Brain microvascular endothelial cell (primary cell): ENCODE data around the gene ZNF653.
"Not testable (repeated sequence)": the region's sequence is repeated elsewhere in the genome, so short reads cannot be mapped to it uniquely, and the experiment has no call there.

Source experiments
- DNase-seq: peaks from one replicate; pipeline ENCODE4 v3.0.0-alpha.2; 2020
- H3K27ac ChIP-seq: fragments of 250-450 bp; sonication (Bioruptor Pico); 2 replicates; pipeline ENCODE4 v1.5.1; 2020; ENCODE audit warnings: mild to moderate bottlenecking, moderate library complexity
- H3K27me3 ChIP-seq: fragments of 250-450 bp; sonication (Bioruptor Pico); replicated peaks from 2 replicates; pipeline ENCODE4 v1.5.1; 2020; ENCODE audit warnings: mild to moderate bottlenecking
- H3K36me3 ChIP-seq: fragments of 250-450 bp; sonication (Bioruptor Pico); replicated peaks from 2 replicates; pipeline ENCODE4 v1.5.1; 2020; ENCODE audit warnings: mild to moderate bottlenecking
- H3K4me3 ChIP-seq: 2 replicates; pipeline ENCODE4 v1.5.1; 2011; ENCODE audit warnings: low read depth, mild to moderate bottlenecking, control low read depth, low read length, moderate library complexity
- CTCF ChIP-seq: IDR thresholded peaks from 2 replicates; pipeline ENCODE4 v1.5.1; 2011; ENCODE audit warnings: low read depth, mild to moderate bottlenecking, moderate library complexity, low read length, control low read depth, inconsistent platforms; ENCODE audit errors: missing control alignments
- in situ Hi-C: cut with HindIII; loops from 2 replicates; pipeline ENCODE4 v1.10.0; 2017; ENCODE audit warnings: low sequenced_read_pairs, low pct_ligation_motif_present

Gene ZNF653

DNA sequence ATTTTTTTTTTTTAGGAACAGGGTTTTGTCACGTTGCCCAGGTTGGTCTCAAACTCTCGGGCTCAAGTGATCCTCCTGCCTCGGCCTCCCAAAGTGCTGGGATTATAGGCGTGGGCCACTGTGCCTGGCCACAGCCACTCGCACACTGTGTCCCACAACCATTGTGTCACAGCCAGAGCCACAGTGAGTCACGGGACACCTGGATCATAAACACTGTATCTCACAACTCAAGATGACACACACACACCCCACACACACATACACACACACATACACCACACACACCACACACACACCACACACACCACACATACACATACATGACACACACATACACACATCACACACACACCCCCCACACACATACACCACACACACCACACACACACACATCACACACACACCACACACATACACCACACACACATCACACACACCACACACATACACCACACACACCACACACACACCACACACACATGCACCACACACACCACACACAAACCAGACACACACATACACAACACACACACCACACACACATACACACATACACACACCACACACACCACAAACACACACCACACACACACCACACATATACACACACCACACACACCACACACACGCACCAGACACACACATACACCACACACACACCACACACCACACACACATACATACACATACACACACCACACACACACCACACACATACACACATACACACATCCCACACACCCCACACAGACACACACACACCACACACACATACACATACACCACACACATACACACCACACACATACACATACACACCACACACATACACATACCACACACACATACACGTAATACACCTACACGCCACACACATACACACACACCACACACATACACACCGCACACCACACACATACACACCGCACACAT lies 41.0 kb downstream of the ZNF653 start:
- no peak overlapping the region for H3K27ac ChIP-seq
- in situ Hi-C loops = no loop called here
- H3K27me3 ChIP-seq = no peaks in the 10 kb centered on the region
- no peak for TF ChIP-seq CTCF
- no peak for DNase-seq
- no peak overlapping the region for H3K4me3 ChIP-seq
- no peaks in the 10 kb centered on the region for H3K36me3 ChIP-seq

DNA sequence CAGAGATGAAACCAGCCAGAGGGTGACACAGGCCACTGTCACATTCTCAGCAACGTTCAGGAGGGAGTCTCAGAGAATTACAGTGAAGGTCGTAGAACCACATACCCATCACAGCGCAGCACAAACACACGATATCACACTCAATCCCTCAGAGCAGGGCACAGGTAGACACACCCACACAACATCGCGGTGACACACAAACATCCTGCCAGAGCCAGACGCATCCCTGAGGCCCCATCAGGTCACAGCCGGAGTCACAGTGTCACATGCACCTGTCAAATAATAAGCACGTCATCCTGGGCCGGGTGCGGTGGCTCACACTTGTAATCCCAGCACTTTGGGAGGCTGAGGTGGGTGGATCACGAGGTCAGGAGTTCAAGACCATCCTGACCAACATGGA lies 42.2 kb downstream of the ZNF653 start:
- Histone ChIP-seq H3K27ac (no peak overlapping the region), H3K4me3 (no peak overlapping the region), H3K36me3 (no peaks in the 10 kb centered on the region), H3K27me3 (no peaks in the 10 kb centered on the region)
- in situ Hi-C loops = no loop called here
- no peak for TF ChIP-seq CTCF
- no peak for DNase-seq

DNA sequence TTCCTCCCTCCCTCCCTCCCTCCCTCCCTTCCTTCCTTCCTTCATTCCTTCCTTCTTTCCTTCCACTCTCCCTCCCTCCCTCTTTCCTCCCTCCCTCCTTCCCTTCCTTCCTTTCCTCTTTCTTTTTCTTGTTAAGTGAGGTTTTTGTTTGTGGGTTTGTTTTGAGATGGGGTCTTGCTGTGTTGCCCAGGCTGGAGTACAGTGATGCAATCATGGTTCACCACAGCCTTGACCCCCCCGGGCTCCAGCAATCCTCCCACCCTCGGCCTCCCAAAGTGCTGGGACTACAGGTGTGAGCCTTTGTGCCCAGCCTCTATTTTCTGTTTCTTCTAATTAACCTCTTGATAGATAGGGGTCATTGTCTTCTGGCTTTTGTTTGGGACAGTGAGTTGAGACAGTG lies 44.2 kb downstream of the ZNF653 start:
- TF ChIP-seq CTCF = no peak
- H3K27ac ChIP-seq = no peak overlapping the region
- no peak for DNase-seq
- no peak overlapping the region for H3K4me3 ChIP-seq
- in situ Hi-C loops = no loop called here
- H3K27me3 ChIP-seq = no peaks in the 10 kb centered on the region
- no peaks in the 10 kb centered on the region for H3K36me3 ChIP-seq

DNA sequence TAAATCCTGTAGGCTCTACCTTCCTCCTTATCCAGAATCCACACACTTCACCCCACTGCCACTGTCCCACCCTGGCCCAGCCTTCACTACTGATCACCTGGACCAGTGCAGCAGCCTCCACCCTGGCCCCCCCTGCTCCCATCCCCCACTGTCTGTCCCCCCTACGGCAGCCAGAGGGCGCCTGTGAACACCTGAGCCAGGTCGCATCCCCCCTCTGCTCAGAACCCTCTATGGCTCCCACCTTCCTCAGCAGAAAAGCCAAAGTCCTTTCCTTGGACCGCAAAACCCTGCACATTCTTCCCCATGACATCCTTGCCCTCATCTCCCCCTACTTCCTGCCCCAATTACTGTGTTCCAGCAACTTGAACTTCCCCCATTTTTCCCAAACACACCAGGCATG lies 45.4 kb downstream of the ZNF653 start:
- in situ Hi-C loops = no loop called here
- no peak overlapping the region for H3K4me3 ChIP-seq
- peak; percentile 54 for TF ChIP-seq CTCF
- DNase-seq = no peak
- no peak overlapping the region for H3K27ac ChIP-seq
- no peaks in the 10 kb centered on the region for H3K27me3 ChIP-seq
- no peaks in the 10 kb centered on the region for H3K36me3 ChIP-seq

DNA sequence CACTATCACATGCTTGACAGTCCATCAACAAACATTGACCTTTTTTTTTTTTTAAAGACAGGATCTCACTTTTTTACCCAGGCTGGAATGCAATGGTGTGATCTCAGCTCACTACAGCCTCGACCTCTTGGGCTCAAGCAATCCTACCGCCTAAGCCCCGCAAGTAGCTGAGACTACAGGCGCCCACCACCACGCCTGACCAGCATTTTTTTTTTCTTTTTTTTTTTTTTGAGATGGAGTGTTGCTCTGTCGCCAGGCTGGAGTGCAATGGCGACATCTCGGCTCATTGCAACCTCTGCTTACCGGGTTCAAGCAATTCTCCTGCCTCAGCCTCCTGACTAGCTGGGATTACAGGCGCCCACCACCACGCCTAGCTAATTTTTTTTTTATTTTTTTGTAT lies 46.7 kb downstream of the ZNF653 start:
- DNase-seq, H3K4me3 ChIP-seq, in situ Hi-C loops, H3K27ac ChIP-seq, H3K27me3 ChIP-seq, H3K36me3 ChIP-seq: not testable (repeated sequence)

DNA sequence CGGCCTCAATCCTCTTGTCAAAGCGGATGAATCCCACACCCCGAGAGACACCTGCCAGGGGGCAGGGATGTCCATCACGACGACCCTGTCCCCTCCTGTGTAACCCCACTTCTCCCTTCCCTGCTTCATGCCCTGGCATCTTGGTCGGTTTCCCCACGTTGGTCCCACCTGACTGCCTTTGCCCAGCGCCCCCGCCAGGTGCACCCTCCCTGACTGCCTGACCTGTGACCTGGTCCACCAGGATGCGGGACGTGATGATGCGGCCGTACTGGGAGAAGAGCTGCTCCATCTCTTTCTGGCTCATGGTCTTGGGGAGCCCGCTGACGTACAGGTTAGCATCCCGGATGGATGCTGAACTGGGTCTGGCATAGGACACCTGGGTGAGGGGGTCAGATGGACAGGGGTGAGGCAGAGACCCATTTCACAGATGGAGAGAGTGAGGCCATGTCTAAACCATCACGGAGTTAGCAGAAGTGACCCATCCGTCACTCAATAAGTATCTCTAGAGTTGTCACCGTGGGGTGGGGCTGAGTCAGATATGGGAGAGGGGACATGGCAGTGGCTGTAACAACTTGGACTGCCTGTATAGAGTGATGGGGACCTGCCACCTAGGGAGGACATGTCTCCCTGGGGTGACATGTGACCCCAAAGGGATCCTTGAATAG lies 47.3 kb downstream of the ZNF653 start:
- Histone ChIP-seq H3K27ac (no peak overlapping the region), H3K4me3 (no peak overlapping the region), H3K27me3 (no peaks in the 10 kb centered on the region), H3K36me3 (no peaks in the 10 kb centered on the region)
- DNase-seq = no peak
- no peak for TF ChIP-seq CTCF
- in situ Hi-C loops = no loop called here
